Astrocyte of the spinal cord (primary cell): Measurements from ENCODE around the gene ZCCHC7.

ENCODE experiments used
- DNase-seq: peaks from one replicate; pipeline ENCODE4 v3.0.0; 2011; ENCODE audit warnings: low read depth, low spot score
- H3K4me3 ChIP-seq: 2 replicates; pipeline ENCODE4 v1.5.1; 2011; ENCODE audit warnings: low read depth, mild to moderate bottlenecking, low read length, moderate library complexity
- CTCF ChIP-seq: IDR thresholded peaks from 2 replicates; pipeline ENCODE4 v1.5.1; 2012; ENCODE audit warnings: low read depth, mild to moderate bottlenecking, low read length, inconsistent platforms
- in situ Hi-C: cut with HindIII; loops from 2 replicates; pipeline ENCODE4 v1.10.0; 2017; ENCODE audit warnings: low sequenced_read_pairs

Gene ZCCHC7

GRCh38 chr9:37353791-37354190, 233.4 kb downstream of the ZCCHC7 start:
- TF ChIP-seq CTCF: no peak
- H3K4me3 ChIP-seq: no peak overlapping the region
- DNase-seq: no peak
- in situ Hi-C loops: no loop called here

DNA sequence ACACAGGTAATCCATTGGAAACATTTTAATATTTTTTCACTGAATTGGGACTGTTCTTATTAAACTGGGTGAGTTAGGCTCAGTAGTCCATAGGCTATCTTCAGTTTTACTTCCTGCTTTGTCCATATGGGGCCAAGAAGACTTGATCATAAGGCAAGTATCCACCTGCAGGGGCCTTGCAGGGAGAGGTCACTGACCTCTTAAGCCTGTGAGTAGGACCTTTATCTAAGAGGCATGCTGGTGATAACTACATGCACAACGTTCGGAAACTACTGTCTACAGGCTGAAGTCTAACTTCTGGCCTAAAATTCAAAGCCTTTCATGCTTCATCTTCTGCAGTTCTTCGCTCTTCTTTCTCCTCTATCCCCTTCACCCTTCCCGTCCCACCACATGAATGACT, 242.1 kb downstream of the ZCCHC7 start:
- no peak overlapping the region for H3K4me3 ChIP-seq
- no peak for TF ChIP-seq CTCF
- in situ Hi-C loops: no loop called here

GRCh38 chr9:37363124-37363523, 242.8 kb downstream of the ZCCHC7 start:
- no peak for DNase-seq
- in situ Hi-C loops: no loop called here
- H3K4me3 ChIP-seq: no peak overlapping the region
- no peak for TF ChIP-seq CTCF

More for the DNA sequence above, 242.1 kb downstream of the ZCCHC7 start:
- no peak for DNase-seq

GRCh38 chr9:37364136-37364535, 243.8 kb downstream of the ZCCHC7 start:
- in situ Hi-C loops: no loop called here
- DNase-seq: no peak
- no peak overlapping the region for H3K4me3 ChIP-seq
- TF ChIP-seq CTCF: no peak

DNA sequence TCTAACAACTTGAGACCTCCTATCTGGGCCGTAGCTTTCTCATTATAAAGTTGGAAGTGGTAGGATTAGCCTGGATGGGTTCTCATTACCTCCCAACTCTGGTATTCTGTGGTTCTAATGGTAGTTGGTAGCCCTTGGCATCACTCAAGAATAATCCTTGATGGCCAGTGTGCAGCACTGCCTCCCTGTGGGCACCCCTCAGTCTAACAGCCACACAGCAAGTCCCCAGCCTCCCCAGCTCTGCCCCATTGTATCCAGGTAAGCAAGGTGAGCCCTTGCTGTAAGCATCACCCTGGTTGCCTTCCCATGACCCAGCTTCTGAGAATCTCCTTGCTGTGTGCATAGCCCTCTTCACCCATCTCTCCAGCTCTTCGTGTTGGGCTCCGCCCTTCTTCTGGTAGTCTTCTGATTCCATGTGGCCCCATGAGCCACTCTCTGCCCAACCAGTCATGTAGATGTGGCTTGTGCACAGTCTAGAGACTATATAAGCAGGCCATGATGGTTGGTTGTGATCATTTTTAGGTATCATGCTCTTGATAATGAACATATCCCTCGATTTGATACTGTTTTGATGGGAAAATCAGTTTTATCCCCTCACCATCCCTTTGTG, 244.5 kb downstream of the ZCCHC7 start:
- peak; percentile 23 for TF ChIP-seq CTCF
- in situ Hi-C loops: no loop called here
- no peak for DNase-seq
- H3K4me3 ChIP-seq: no peak overlapping the region

- in situ Hi-C loops: no loop called here
- DNase-seq: no peak
- no peak overlapping the region for H3K4me3 ChIP-seq
- TF ChIP-seq CTCF: no peak
These were observed 249.3 kb downstream of the ZCCHC7 start for GRCh38 chr9:37369671-37370070.
